NCI-H2081 treated with DMSO at 0.1 percent for 48 hours (cell line): ENCODE results near the gene WDR12.
"Not testable (repeated sequence)": the region's sequence is repeated elsewhere in the genome, so short reads cannot be mapped to it uniquely, and the experiment has no call there.

Source experiments
- DNase-seq: peaks from one replicate; lab custom pipeline; 2025; lab: John Stamatoyannopoulos, UW

The WDR12 gene

GRCh38 chr2:202883987-202884675 is 27.3 kb downstream of the WDR12 start:
- no peak for DNase-seq

DNA sequence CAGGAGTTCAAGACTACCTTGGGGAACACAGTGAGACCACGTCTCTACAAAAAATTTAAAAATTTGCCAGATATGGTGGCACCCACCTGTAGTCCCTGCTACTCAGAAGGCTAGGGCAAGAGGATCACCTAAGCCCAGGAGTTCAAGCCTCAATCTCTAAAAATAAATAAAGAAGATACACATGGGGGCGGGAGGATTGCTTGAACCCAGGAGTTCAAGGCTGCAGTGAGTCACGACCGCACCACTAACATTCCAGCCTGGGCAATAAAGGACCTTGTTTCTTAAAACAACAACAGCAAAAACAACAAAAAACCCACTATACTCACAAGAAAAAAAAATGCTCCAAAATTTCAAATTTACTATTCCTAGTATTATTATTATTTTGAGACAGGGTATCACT is 29.9 kb downstream of the WDR12 start:
- no peak for DNase-seq

DNA sequence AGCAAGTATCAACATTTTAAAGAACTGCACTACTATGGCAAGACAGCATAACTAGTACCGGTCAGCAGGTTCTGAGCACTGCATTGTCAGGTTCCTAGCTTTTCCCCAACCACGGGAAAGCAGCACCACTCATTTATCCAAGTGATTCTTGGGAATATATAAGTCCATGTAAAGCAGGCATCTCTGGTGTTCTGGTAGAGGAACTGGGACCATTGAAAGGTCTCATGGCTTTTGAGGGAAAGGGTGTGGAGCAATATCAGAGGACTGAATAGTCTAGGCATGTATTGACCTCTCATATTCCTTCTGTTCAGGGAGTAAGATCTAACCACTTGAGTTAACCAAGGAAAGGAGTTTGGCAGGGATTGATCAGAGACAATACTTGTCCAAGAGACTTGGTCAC is 33.8 kb downstream of the WDR12 start:
- DNase-seq: no peak

DNA sequence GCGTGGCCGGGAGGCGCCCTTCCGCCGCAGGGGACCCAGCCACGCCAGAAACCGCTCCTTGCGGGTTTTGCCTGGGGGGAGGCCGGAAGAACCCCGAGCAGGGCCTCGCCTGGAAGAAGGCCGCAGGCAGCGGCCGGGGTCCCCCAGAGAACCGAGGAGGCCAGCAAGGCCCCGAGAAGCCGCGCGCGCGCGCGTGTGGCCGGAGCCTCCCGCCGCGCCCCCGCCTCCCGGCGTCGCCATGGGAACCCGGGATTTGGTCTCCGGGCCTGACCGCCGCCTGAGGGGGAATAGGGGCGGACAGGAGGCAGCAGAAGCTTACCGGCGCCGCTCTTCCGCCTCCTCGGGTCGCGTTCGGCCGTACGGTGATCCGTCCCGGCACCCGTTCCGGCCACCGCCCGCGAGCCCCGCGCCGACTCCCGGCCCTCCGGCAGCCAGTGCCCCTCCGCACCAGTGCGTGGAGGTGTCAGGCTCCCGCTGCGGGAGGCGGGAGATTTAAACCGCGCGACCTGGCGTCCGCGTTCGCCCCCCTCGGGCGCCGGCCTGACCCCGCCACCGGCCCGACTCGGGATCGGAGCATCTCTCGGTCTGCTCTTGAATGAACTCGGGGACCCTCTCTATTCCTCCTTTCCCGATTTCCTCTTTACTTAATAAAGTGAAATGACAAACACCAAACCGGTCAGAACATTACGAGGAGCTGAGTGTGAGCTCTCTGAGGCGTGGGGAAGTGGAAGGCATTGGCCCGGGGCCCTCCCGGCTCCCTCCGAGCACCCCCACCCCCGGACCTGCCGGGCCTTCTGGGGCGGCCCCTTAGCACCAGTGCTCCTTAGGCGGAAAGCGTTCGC is 40.0 kb downstream of the WDR12 start, which contains the start of gene ICA1L:
TSS of gene ICA1L (minus strand) at position 467 of the 842 bp plus-strand sequence. CDS start 42,757 bp downstream, outside the sequence.
- DNase-seq: no peak

DNA sequence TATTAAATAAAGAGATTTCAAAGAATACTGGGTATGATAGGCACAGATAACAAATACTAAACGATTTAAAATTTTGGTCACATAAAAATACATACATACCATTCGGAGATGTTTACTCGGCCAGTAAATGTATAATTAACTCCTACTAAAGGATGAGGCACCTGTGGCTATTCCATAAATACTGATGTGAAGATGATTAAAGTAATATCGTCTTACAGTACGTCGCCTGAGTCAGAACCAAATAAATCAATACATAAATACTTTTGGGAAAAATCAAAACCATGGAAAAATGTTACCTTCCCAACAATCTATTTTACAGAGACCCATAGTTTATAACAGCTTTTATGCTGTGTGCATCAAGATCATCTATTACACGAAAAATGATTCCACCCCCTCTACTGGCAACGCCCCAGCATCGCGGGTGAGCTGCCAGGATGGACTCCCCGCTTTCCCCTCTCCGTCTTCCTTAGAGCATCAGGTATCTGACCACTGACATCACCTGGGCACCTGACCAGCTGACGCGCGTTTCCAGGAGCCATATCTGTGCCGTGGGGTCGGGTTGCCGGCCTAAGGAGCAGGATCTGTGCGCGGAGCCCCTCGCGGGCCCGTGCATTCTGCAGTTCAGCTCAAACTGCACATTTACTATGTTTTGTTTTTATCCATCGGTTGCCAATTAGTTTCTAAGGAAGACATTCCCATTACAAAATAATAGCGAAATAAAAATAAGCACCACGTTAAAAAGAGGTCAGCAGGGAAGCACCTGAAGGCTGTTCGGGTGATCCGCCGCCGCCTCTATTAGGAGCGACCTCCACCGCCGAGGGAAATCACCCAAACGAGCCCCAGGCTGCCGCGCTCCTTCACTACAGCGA is 40.8 kb downstream of the WDR12 start:
- peak; percentile 58 for DNase-seq

DNA sequence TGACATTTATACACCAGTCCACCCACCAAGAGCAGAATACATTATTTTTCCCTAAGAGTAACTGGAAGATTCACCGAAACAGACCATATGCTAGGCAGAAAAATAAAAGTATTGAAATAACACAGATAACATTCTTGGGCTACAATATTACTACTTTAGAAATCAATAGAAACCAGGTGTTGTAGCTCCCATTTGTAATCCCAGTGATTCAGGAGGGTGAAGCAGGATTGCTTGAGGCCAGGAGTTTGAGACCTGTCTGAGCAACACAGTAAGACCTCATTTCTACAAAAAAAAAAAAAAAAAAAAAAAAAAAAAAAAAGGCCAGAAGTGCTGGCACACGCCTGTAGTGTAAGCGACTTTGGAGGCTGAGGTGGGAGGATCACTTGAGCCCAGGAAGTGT is 49.5 kb downstream of the WDR12 start:
- DNase-seq: no peak

DNA sequence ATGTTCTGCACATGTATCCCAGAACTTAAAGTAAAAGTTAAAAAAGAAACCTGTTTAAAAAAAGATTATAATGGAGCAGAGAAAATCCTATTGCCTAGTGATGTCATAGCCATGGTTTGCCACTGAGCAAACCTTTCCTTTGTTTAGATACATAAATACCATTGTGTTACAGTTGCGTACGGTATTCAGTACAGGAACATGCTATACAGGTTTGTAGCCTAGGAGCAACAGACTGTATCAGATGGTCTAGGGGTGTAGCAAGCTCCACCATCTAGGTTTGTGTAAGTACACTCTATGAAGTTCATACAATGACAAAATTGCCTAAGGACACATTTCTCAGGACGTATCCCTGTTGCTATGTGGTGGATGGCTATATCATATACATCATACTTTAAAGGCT is 52.9 kb downstream of the WDR12 start:
- no peak for DNase-seq

GRCh38 chr2:202849343-202849742 is 62.1 kb downstream of the WDR12 start:
- DNase-seq: not testable (repeated sequence)

DNA sequence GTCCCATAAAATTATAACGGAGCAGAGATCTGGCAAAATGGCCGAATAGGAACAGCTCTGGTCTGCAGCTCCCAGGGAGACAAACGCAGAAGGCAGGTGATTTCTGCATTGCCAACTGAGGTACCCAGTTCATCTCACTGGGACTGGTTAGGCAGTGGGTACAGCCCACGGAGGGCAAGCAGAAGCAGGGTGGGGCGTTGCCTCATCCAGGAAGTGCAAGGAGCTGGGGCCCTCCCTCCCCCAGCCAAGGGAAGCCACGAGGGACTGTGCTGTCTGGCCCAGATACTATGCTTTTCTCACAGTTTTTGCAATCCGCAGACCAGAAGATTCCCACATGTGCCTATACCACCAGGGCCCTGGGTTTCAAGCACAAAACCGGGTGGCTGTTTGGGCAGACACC is 62.7 kb downstream of the WDR12 start:
- no peak for DNase-seq

DNA sequence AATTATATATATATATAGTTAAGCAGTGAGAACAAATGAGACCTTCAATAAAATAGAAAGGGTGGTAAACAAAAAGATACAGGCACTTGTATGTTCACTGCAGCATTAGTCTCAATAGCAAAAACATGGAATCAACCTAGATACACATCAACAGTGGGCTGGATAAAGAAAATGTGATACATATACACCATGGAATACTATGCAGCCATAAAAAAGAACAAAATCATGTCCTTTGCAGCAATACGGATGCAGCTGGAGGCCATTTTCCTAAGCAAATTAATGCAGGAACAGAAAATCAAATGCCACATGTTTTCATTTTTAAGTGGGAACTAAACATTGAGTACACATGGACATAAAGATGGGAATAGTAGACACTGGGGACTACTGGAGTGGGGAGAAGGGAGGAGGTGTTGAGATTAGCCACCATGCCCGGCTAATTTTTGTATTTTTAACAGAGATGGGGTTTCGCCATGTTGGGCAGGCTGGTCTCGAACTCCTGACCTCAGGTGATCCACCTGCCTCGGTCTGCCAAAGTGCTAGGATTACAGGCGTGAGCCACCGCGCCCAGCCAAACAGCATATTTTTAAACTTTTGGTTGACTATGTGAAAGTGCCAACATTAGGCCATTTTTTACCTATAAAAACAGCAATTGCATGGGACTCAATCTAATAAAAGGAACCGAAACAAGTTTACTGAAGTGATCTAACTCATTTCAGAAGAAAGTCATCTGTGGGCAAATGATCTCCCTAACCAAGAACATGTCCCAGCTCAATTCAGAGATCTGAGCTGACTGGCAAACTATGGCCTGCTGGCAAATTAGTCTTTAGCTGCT is 63.6 kb downstream of the WDR12 start:
- no peak for DNase-seq

DNA sequence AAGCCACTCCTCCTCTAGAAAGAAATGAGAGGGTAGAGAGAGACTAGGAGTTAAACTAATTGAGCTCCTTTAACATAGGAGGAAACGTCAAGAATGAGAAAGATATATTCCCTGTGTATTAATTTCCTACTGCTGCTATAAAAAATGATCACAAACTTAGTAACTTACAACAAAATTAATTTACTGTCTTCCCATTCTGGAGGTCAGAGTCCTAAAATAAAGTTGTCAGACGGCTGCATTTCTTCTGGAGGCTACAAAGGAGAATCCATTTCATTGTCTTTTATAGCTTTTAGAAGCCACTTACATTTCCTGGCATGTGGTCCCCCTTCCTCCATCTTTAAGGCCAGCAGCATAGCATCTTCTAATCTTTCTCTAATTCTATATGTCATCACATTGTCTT is 66.8 kb downstream of the WDR12 start:
- no peak for DNase-seq

DNA sequence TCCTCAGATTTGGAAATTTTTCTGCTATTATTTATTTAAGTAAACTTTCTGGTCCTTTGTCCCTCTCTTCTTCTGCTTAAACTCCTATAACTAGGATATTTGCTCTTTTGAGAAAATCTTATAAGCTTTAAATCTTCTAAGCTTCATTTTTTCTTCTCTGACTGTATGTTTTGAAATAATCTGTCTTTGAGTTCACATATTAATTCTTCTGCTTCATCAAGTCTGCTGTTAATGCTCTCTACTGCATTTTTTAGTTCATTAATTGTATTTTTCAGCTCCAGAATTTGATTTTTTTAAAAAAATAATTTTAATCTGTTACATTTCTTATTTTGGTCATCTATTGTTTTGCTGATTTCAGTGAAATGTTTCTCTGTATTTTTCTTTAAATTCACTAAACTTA is 68.8 kb downstream of the WDR12 start:
- DNase-seq: no peak

DNA sequence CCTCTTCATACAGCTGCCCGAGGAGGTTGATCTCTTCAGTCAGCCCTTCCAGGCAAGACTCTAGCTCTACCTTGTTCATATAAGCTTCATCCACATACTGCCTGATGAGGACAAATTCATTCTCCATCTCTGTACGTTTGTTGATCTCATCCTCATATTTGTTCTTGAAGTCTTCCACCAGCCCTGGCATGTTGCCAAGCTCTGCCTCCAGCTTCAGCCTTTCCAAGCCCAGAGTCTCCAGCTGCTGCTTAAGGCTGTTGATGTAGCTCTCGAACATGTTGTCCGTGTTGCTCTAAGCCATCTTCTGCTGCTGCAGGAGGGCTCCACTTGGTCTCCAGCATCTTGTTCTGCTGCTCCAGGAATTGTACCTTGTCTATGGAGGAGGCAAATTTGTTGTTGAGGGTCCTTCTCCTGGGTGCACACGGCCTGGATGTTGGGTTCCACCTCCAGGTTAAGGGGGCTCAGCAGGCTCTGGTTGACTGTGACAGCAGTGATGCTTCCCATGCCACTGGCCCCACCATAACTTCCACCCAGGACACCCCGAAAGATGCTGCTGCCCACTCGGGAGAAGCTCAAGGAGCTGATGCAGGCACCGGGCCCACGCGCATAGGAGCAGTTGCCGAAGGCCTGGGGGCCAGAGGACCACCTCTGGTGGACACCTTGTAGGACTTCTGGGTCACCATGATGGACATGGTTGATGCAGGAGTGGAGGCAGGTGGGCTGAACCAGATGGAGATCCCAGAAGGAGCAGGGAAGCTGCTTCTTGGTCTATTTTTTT is 70.2 kb downstream of the WDR12 start:
- no peak for DNase-seq

DNA sequence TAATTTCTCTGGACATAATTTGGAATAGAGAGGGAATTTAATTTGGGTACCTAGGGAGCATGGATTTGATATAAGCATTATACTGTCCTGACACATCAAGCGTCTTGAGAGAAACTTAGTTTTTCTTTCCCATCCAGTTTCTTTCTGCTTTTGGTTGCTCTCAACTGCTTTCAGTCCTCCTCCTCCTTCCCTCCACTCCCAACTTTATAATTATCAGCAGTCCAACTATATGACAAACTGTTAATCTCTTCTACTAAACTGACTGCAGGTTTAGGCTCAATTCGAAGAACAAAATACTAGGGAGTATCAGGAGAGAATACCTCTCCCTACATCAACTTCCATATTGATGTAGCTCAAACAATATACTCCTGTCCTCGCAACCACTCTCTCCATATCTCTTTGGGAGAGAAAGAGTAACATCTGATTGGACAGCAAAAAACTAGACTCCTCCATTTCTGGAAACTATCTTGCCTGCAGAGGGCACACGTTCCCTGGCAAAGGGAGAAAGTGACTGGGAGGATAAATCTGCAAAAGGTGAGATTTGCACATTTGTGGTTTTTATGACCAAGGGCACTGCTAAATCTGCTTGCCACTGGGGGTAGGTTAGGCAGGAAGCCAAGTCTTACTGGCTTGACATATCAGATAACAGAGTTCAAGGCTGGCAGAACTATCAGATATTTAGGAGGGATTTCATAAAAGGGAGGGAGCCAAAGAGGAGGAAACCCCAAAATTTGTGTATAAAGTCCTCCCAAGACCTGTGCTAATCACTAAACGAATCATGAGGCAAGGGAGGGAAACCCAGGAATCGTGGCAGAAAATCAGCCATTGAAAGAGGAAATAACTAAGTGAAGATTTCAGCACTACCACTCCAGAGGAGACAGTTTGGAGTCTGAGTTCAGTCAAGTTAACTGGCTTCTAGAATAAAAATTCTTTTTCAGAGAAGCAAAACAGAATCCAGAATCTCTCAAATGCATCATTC is 79.9 kb downstream of the WDR12 start:
- DNase-seq: no peak

GRCh38 chr2:202824901-202825300 is 86.6 kb downstream of the WDR12 start:
- no peak for DNase-seq
